HepG2 (cell line): Measurements from ENCODE around the gene LGALS14. TPM values are rescaled to one million over a fixed set of nuclear protein-coding genes. Genes with fewer than 3 reads are reported as not detected.

ENCODE experiments used
- ATAC-seq: fragments of 200-7000 bp; cut with Tn5 transposase; 3 replicates; pipeline ENCODE4 v1.9.1; 2020; ENCODE audit warnings: mild to moderate bottlenecking, moderate library complexity
- BruUV-seq: library from RNA; stranded (reverse); fragments of 400-500 nt; replicated peaks from 2 replicates; lab custom pipeline; 2021; lab: Mats Ljungman, UMichigan
- CTCF ChIA-PET: fragments of 300-600 bp; formaldehyde crosslinking; extraction: SDS; loops from one replicate; lab custom pipeline; 2021; ENCODE audit warnings: low total read pairs, inconsistent platforms, low intra/inter-chr PET ratio; lab: Yijun Ruan, JAX
- POLR2A ChIA-PET: fragments of 350-600 bp; sonication (Branson Sonifier 250); formaldehyde crosslinking; loops from one replicate; lab custom pipeline; 2020; ENCODE audit warnings: antibody characterized with exemption, inconsistent platforms; lab: Yijun Ruan, JAX
- DNase-seq: peaks from one replicate; pipeline ENCODE4 v3.0.0-alpha.2; 2015; ENCODE audit warnings: low spot score
- FAIRE-seq: peaks from 3 replicates; lab custom pipeline; 2011; peaks lifted over from hg19 to GRCh38; lab: Jason Lieb, UNC
- H2AFZ ChIP-seq: one replicate; pipeline ENCODE4 v1.6.1; 2011; ENCODE audit warnings: low read length, inconsistent platforms
- H3K27ac ChIP-seq: fragments of 300-600 bp; 3 replicates; pipeline ENCODE4 v1.8.0; 2011; ENCODE audit warnings: mixed run types, mild to moderate bottlenecking, mixed read lengths, low read length, inconsistent platforms; ENCODE audit not compliant: insufficient read depth; ENCODE audit errors: extremely low read length
- H3K27me3 ChIP-seq, 2 experiments: fragments of 200-600 bp in 1 of 2; 2 replicates in 1 of 2; 3 replicates in 1 of 2; pipeline versions ENCODE4 v1.6.0 to v1.8.0; 2011; ENCODE audit warnings: low read length in 2 of 2, mild to moderate bottlenecking in 2 of 2, moderate library complexity in 2 of 2, inconsistent platforms in 1 of 2; ENCODE audit not compliant: insufficient read depth in 2 of 2, control insufficient read depth in 1 of 2
- H3K36me3 ChIP-seq, 2 experiments: fragments of 200-600 bp in 1 of 2; replicated peaks in 1 of 2; 2 replicates in 1 of 2; 3 replicates in 1 of 2; pipeline versions ENCODE4 v1.5.1 to v1.8.0; 2011; ENCODE audit warnings: low read length in 2 of 2, inconsistent platforms in 1 of 2; ENCODE audit not compliant: insufficient read depth in 2 of 2, control insufficient read depth in 1 of 2
- H3K4me1 ChIP-seq: 2 replicates; pipeline ENCODE4 v1.5.1; 2012; ENCODE audit warnings: low read length, inconsistent platforms; ENCODE audit not compliant: insufficient read depth
- H3K4me2 ChIP-seq: 2 replicates; pipeline ENCODE4 v1.6.0; 2011; ENCODE audit warnings: low read depth, low read length, inconsistent platforms
- H3K4me3 ChIP-seq, 3 experiments: fragments of 200-600 bp in 1 of 3; sonication (generic), shearing (Covaris generic) in 1 of 3; replicated peaks in 1 of 3; 2 replicates each; pipeline ENCODE4 v1.5.1; 2011 to 2016; ENCODE audit warnings: low read length in 3 of 3, inconsistent platforms in 2 of 3, low read depth in 2 of 3, mild to moderate bottlenecking in 2 of 3, control low read depth in 1 of 3, mixed read lengths in 1 of 3; ENCODE audit not compliant: insufficient read depth in 1 of 3
- H3K79me2 ChIP-seq: one replicate; pipeline ENCODE4 v1.6.1; 2011; ENCODE audit warnings: low read length, inconsistent platforms; ENCODE audit not compliant: insufficient read depth
- H3K9ac ChIP-seq: 2 replicates; pipeline ENCODE4 v1.6.0; 2011; ENCODE audit warnings: mild to moderate bottlenecking, low read depth, low read length, inconsistent platforms; ENCODE audit not compliant: insufficient read depth
- H3K9me3 ChIP-seq: 2 replicates; pipeline ENCODE4 v1.5.1; 2012; ENCODE audit warnings: mild to moderate bottlenecking, low read length
- H4K20me1 ChIP-seq: 2 replicates; pipeline ENCODE4 v1.6.0; 2011; ENCODE audit warnings: inconsistent platforms, mild to moderate bottlenecking, low read length, moderate library complexity; ENCODE audit not compliant: insufficient read depth
- HIC2 ChIP-seq: sonication (generic); formaldehyde crosslinking; IDR thresholded peaks from 2 replicates; pipeline ENCODE4 v1.9.0; 2022; ENCODE audit warnings: low read depth, missing genetic modification reagents
- ZNF318 ChIP-seq: sonication (generic); formaldehyde crosslinking; IDR thresholded peaks from 2 replicates; pipeline ENCODE4 v1.4.0; 2020; ENCODE audit warnings: mild to moderate bottlenecking, missing genetic modification reagents
- WGBS: methylation state at CpG from one replicate; pipeline ENCODE4 v1.1.6; 2017; ENCODE audit warnings: low lambda C conversion rate; 5-methylcytosine and 5-hydroxymethylcytosine counted together
- in situ Hi-C: cut with HindIII; loops from 2 replicates; pipeline ENCODE4 v1.10.0; 2017; ENCODE audit warnings: low pct_unique_long_range_greater_than_20kb; ENCODE audit not compliant: extremely low pct_ligation_motif_present
- intact Hi-C: fragments of 100-400 bp; cut with micrococcal nuclease; formaldehyde crosslinking; loops from one replicate; pipeline ENCODE4 v1.10.0; 2022; ENCODE audit not compliant: unreplicated experiment
- polyA plus RNA-seq, 8 experiments: library from polyadenylated mRNA; depleted of rRNA in 3 of 8; stranded (reverse) in 7 of 8; unstranded in 1 of 8; fragments of >200 nt; fragmentation: Illumina TruSeq in 4 of 8; extraction: Trizol in 4 of 8; gene quantifications; 2 replicates each; pipeline versions ENCODE4 v1.2.1 to v1.2.3, GENCODE V29; 2011 to 2016; ENCODE audit warnings: low read depth in 4 of 8, missing spikeins in 1 of 8, mixed read lengths in 1 of 8; ENCODE audit not compliant: insufficient read depth in 1 of 8
- total RNA-seq, 5 experiments: library from RNA; depleted of rRNA; stranded (reverse); fragments of >200 nt; fragmentation: Illumina TruSeq; extraction: Trizol; gene quantifications; 2 replicates each; pipeline ENCODE4 v1.2.3, GENCODE V29; 2016; ENCODE audit warnings: low read depth in 1 of 5

Gene LGALS14
- total and polyA plus RNA-seq, 2 of the 13 experiments (the other 11 are each of a cell fraction or from before 2014, with no cell fraction given), result not detected

- Histone ChIP-seq H4K20me1 (no peaks in the 10 kb centered on the region), H3K27me3 (peaks cover 3 to 9% of the 10 kb centered on the region in 2 experiments; a peak in 1 of 5 replicates), H3K9ac (no peak overlapping the region), H3K36me3 (no peaks in the 10 kb centered on the region), H3K4me1 (no peaks in the 10 kb centered on the region), H3K79me2 (no peaks in the 10 kb centered on the region), H3K4me3 (no peak overlapping the region), H3K9me3 (no peaks in the 10 kb centered on the region), H3K27ac (no peak overlapping the region), H3K4me2 (no peak overlapping the region), H2AFZ (no peak overlapping the region)
- DNase-seq, result no peak
- intact Hi-C loops, result no loop called here
- FAIRE-seq, result no peak
- BruUV-seq, result no TSS peak
- in situ Hi-C loops, result no loop called here
- TF ChIP-seq HIC2 (CRISPR knock-in tag) (no peak), ZNF318 (CRISPR knock-in tag) (no peak)
- CTCF ChIA-PET, result no interaction called here
- no peak for ATAC-seq
- POLR2A ChIA-PET, result no interaction called here
- WGBS, result 19% methylated on average over 2 of the region's 2 CpGs
Measured at GRCh38 chr19:39733841-39734240, 29.6 kb downstream of the LGALS14 start.
